K562 (cell line): ENCODE measurements around the gene DCLK1. TPM values are rescaled to one million over a fixed set of nuclear protein-coding genes. Genes with fewer than 3 reads are reported as not detected.

Experiments
- BRD9 ChIP-seq: fragments of 450-650 bp; IDR thresholded peaks from 2 replicates; pipeline ENCODE4 v1.6.1; 2018; ENCODE audit warnings: low read depth; ENCODE audit not compliant: partially characterized antibody
- NFXL1 ChIP-seq: fragments of 450-650 bp; formaldehyde crosslinking; IDR thresholded peaks from 2 replicates; pipeline ENCODE4 v1.4.0; 2021; ENCODE audit warnings: mild to moderate bottlenecking
- PCBP1 ChIP-seq: fragments of 200-400 bp; formaldehyde crosslinking; IDR thresholded peaks from 2 replicates; pipeline ENCODE4 v1.6.1; 2018; ENCODE audit warnings: mild to moderate bottlenecking, low read depth, low read length; ENCODE audit not compliant: poor library complexity, severe bottlenecking
- TAF1 ChIP-seq: IDR thresholded peaks from 2 replicates; pipeline ENCODE4 v1.6.1; 2011; ENCODE audit warnings: mild to moderate bottlenecking, low read length, moderate library complexity; ENCODE audit not compliant: insufficient read depth, control insufficient read depth, severe bottlenecking; ENCODE audit errors: extremely low read depth
- ZNF263 ChIP-seq: sonication (generic); formaldehyde crosslinking; IDR thresholded peaks from 2 replicates; pipeline ENCODE4 v1.8.0; 2022; ENCODE audit warnings: mild to moderate bottlenecking, missing genetic modification reagents, borderline replicate concordance
- ZNF274 ChIP-seq: IDR thresholded peaks from 2 replicates; pipeline ENCODE4 v1.6.1; 2011; ENCODE audit warnings: low read depth, mild to moderate bottlenecking, low read length, moderate library complexity, borderline replicate concordance
- polyA plus RNA-seq, 8 experiments: library from polyadenylated mRNA; depleted of rRNA in 4 of 8; stranded (reverse) in 5 of 8; unstranded in 3 of 8; fragments of >200 nt; fragmentation: Nextera tagmentation in 2 of 8; fragmentation: Illumina TruSeq in 1 of 8; extraction: Ambion mirVana in 2 of 8; extraction: Trizol in 1 of 8; gene quantifications; 2 replicates each; pipeline versions ENCODE4 v1.2.1 to v1.2.3, GENCODE V29; 2011 to 2014; ENCODE audit warnings: inconsistent platforms in 1 of 8, missing spikeins in 1 of 8
- total RNA-seq, 7 experiments: library from RNA; depleted of rRNA in 6 of 7; stranded (reverse); fragments of >200 nt in 6 of 7; fragmentation: Illumina TruSeq in 2 of 7; extraction: Trizol in 2 of 7; gene quantifications; 2 replicates each; pipeline versions ENCODE4 v1.2.1 to v1.2.3, GENCODE V29; 2011 to 2021; ENCODE audit warnings: low replicate concordance in 1 of 7
- TF ChIP-seq, protein P1 (sequence below): fragments of 250-450 bp; sonication (Bioruptor Pico); IDR thresholded peaks from 2 replicates; pipeline ENCODE4 v1.4.0; 2020
- TF ChIP-seq, protein P2 (sequence below): fragments of 450-650 bp; IDR thresholded peaks from 2 replicates; pipeline ENCODE4 v1.6.1; 2017; ENCODE audit warnings: antibody characterized with exemption, mild to moderate bottlenecking

Gene DCLK1
- total and polyA plus RNA-seq, 9 of the 15 experiments (the other 6 are each of a cell fraction or from before 2014, with no cell fraction given): 0.07 TPM; not detected in 8

DNA sequence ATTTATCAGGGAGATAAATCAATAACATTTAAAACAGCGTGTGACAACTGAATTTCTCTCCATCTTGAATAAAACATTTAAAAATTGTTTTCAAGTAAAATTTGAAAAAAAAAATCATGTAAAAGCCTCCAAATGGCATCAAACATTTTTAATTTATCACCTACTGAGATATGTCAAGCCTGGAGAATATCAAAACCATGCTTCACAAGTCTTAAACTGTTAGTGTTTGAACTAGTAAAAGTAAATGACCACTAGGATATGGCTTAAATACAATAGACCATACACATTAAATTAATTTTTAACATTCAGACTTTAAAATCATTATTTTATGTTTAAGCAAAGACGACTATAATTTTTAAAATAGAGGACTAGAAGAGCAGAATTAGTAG is 281.9 kb downstream of the DCLK1 start (continued):
- TF ChIP-seq BRD9 (no peak), ZNF274 (no peak), NFXL1 (CRISPR knock-in tag) (no peak), TAF1 (no peak), ZNF263 (CRISPR knock-in tag) (no peak), PCBP1 (no peak)
- TF ChIP-seq, protein P1, sequence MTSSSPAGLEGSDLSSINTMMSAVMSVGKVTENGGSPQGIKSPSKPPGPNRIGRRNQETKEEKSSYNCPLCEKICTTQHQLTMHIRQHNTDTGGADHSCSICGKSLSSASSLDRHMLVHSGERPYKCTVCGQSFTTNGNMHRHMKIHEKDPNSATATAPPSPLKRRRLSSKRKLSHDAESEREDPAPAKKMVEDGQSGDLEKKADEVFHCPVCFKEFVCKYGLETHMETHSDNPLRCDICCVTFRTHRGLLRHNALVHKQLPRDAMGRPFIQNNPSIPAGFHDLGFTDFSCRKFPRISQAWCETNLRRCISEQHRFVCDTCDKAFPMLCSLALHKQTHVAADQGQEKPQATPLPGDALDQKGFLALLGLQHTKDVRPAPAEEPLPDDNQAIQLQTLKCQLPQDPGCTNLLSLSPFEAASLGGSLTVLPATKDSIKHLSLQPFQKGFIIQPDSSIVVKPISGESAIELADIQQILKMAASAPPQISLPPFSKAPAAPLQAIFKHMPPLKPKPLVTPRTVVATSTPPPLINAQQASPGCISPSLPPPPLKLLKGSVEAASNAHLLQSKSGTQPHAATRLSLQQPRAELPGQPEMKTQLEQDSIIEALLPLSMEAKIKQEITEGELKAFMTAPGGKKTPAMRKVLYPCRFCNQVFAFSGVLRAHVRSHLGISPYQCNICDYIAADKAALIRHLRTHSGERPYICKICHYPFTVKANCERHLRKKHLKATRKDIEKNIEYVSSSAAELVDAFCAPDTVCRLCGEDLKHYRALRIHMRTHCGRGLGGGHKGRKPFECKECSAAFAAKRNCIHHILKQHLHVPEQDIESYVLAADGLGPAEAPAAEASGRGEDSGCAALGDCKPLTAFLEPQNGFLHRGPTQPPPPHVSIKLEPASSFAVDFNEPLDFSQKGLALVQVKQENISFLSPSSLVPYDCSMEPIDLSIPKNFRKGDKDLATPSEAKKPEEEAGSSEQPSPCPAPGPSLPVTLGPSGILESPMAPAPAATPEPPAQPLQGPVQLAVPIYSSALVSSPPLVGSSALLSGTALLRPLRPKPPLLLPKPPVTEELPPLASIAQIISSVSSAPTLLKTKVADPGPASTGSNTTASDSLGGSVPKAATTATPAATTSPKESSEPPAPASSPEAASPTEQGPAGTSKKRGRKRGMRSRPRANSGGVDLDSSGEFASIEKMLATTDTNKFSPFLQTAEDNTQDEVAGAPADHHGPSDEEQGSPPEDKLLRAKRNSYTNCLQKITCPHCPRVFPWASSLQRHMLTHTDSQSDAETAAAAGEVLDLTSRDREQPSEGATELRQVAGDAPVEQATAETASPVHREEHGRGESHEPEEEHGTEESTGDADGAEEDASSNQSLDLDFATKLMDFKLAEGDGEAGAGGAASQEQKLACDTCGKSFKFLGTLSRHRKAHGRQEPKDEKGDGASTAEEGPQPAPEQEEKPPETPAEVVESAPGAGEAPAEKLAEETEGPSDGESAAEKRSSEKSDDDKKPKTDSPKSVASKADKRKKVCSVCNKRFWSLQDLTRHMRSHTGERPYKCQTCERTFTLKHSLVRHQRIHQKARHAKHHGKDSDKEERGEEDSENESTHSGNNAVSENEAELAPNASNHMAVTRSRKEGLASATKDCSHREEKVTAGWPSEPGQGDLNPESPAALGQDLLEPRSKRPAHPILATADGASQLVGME (CRISPR knock-in tag): no peak
- TF ChIP-seq, protein P2, sequence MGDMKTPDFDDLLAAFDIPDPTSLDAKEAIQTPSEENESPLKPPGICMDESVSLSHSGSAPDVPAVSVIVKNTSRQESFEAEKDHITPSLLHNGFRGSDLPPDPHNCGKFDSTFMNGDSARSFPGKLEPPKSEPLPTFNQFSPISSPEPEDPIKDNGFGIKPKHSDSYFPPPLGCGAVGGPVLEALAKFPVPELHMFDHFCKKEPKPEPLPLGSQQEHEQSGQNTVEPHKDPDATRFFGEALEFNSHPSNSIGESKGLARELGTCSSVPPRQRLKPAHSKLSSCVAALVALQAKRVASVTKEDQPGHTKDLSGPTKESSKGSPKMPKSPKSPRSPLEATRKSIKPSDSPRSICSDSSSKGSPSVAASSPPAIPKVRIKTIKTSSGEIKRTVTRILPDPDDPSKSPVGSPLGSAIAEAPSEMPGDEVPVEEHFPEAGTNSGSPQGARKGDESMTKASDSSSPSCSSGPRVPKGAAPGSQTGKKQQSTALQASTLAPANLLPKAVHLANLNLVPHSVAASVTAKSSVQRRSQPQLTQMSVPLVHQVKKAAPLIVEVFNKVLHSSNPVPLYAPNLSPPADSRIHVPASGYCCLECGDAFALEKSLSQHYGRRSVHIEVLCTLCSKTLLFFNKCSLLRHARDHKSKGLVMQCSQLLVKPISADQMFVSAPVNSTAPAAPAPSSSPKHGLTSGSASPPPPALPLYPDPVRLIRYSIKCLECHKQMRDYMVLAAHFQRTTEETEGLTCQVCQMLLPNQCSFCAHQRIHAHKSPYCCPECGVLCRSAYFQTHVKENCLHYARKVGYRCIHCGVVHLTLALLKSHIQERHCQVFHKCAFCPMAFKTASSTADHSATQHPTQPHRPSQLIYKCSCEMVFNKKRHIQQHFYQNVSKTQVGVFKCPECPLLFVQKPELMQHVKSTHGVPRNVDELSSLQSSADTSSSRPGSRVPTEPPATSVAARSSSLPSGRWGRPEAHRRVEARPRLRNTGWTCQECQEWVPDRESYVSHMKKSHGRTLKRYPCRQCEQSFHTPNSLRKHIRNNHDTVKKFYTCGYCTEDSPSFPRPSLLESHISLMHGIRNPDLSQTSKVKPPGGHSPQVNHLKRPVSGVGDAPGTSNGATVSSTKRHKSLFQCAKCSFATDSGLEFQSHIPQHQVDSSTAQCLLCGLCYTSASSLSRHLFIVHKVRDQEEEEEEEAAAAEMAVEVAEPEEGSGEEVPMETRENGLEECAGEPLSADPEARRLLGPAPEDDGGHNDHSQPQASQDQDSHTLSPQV: no peak
